NCI-H1930 (cell line): ENCODE results near the gene MUC5AC.
"Not testable (repeated sequence)": the region's sequence is repeated elsewhere in the genome, so short reads cannot be mapped to it uniquely, and the experiment has no call there.

Experiments used
- DNase-seq, 2 experiments: peaks; one replicate each; lab custom pipeline; 2025; lab: John Stamatoyannopoulos, UW

MUC5AC gene

DNA sequence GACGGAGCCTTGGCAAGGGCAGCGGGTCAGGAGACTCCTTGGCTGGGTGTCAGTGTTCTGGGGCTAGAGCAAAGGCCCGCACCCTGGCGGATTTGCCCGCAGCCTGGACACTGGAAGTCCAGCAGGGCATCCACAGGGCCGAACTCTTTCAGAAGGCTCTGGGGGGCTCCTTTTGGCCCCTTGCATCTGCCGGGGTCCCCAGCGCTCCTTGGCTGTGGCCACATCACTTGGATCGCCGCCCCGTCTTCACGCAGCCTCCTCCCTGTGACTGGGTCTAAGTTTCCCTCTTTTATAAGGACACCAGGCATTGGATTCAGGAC lies 20.0 kb downstream of the MUC5AC start:
- DNase-seq: no peak

DNA sequence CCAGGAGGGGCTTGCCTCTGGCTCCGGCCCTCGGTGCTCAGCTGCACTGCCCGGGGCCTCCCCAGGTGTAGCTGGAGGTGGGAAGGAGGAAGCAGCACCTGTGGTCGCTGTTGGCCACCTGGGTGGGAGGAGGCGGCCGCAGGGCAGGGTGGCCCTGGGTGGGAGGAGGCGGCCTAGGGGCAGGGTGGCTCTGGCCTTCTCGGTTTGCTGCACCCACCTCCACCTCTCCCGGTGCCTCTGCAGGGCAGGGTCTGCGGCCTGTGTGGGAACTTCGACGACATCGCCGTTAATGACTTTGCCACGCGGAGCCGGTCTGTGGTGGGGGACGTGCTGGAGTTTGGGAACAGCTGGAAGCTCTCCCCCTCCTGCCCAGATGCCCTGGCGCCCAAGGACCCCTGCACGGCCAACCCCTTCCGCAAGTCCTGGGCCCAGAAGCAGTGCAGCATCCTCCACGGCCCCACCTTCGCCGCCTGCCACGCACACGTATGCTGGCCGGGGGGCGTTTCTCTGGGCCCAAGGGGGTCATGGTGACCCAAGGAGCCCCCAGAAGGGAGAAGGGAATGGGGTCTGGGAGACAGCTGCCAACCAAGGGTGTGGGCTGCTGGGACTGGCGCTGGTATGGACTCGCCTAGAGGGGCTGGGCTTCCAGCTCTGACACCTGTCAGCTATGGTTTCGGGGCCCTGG lies 20.6 kb downstream of the MUC5AC start:
- DNase-seq: no peak

DNA sequence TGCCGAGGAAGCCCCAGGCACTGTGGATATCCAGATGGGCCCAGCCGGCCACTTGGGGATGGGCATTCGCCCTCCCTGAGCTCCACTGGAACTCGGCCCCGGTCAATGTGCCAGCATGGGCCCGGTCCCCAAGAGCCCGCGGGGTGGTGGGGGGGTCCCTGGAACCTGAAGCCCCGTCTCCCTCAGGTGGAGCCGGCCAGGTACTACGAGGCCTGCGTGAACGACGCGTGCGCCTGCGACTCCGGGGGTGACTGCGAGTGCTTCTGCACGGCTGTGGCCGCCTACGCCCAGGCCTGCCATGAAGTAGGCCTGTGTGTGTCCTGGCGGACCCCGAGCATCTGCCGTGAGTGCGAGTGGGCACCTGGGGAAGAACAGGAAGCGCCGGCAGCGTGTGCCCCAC lies 21.2 kb downstream of the MUC5AC start:
- no peak for DNase-seq

DNA sequence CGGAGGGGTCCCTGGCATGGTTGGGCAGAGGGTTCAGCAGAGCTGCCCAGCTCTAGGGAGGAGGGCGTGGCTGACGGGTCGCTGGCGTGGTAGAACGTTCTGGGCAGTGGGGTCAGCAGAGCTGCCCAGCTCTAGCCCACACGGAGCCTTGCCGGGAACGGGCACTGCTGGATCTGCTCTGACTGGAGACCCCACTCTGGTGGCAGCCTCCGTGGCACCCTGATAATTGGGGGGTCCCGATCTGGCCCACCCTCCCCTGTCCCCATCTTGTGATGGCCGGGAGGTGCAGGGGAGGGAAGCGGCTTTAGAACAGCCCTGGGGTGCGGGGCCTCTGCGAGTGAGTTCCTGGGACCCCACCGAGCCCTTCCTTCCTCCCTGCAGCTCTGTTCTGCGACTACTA lies 21.9 kb downstream of the MUC5AC start:
- no peak for DNase-seq

DNA sequence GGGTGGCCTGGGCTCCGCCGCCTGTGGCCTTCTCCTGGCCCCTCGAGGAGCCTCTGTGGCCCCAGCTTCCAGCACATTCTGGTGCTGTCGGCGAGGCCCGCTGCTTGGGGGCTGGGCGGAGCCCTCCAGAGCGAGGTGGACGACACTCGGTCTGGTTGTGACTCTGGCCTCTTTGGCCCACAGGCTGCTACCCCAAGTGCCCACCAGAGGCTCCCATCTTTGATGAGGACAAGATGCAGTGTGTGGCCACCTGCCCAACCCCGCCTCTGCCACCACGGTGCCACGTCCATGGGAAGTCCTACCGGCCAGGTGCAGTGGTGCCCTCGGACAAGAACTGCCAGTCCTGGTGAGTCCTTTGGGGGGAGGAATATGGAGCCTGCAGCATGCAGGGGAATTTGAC lies 22.4 kb downstream of the MUC5AC start:
- no peak for DNase-seq

DNA sequence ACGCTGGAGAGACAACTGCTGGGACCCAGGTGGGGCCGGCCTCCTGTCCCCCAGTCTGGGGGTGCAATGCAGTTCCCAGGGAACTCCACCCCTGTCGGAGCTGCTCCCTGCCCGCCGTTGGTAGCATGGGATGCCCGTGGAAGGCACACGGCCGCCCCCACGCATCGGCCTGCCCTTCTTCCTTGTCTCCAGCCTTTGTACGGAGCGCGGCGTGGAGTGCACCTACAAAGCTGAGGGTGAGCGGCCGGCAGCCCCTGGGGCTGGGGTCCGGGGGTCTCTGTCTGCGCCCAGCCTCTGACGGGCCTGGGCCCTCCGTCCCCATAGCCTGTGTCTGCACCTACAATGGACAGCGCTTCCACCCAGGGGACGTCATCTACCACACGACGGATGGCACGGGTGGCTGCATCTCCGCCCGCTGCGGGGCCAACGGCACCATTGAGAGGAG lies 23.2 kb downstream of the MUC5AC start:
- DNase-seq: no peak

DNA sequence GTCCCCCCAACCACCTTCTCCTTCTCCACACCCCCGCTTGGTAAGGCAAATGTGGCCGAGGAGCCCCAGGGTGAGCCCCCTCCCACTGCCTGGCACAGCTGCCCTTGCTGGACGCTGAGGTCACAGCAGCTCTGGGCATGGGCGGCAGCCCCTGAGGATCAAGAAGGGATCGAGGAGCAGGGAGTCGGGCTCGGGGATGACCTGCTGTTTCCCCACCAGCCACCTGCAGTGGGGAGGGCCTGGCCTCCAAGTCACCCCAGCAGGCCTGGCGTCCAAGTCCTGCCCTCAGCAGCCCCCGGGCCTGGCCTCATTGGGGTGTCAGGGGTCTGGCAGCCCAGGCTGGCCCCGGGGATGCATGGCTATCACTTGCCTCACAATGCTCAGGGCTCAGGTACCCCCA lies 23.7 kb downstream of the MUC5AC start:
- DNase-seq: no peak

DNA sequence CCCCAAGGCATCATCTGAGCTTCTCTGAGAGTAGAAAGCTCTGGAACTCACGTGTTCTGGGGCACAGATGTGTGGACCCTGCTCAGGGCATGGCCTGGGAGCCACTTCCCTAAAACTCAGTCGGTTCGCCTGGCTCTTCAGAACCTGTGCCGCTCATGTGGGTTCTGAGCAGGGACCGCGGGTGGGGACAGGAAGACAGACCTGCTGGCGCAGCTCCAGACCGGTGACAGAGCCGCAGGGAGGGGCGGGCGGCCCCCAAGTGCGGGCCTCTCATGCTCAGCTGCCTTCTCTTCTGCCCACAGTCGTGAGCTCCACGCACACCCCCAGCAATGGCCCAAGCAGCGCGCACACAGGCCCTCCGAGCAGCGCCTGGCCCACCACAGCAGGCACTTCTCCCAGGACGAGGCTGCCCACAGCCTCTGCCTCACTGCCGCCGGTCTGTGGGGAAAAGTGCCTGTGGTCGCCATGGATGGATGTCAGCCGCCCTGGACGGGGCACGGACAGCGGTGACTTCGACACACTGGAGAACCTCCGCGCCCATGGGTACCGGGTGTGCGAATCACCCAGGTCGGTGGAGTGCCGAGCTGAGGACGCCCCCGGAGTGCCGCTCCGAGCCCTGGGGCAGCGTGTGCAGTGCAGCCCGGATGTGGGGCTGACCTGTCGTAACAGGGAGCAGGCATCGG lies 24.2 kb downstream of the MUC5AC start:
- DNase-seq: no peak

DNA sequence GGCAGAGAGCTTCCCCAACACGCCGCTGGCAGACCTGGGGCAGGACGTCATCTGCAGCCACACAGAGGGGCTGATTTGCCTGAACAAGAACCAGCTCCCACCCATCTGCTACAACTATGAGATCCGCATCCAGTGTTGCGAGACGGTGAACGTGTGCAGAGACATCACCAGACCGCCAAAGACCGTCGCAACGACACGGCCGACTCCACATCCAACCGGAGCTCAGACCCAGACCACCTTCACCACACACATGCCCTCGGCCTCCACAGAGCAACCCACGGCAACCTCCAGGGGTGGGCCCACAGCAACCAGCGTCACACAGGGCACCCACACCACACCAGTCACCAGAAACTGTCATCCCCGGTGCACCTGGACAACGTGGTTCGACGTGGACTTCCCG lies 26.4 kb downstream of the MUC5AC start:
- DNase-seq: not testable (repeated sequence)

DNA sequence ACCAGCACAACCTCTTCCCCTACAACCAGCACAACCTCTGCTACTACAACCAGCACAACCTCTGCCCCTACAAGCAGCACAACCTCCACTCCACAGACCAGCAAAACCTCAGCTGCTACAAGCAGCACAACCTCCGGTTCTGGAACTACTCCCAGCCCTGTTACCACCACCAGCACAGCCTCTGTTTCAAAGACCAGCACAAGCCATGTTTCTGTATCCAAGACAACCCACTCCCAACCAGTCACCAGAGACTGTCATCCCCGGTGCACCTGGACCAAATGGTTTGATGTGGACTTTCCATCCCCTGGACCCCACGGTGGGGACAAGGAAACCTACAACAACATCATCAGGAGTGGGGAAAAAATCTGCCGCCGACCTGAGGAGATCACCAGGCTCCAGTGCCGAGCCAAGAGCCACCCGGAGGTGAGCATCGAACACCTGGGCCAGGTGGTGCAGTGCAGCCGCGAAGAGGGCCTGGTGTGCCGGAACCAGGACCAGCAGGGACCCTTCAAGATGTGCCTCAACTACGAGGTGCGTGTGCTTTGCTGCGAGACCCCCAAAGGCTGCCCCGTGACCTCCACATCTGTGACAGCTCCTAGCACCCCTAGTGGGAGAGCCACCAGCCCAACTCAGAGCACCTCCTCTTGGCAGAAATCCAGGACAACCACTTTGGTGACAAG lies 30.8 kb downstream of the MUC5AC start:
- DNase-seq: not testable (repeated sequence)

DNA sequence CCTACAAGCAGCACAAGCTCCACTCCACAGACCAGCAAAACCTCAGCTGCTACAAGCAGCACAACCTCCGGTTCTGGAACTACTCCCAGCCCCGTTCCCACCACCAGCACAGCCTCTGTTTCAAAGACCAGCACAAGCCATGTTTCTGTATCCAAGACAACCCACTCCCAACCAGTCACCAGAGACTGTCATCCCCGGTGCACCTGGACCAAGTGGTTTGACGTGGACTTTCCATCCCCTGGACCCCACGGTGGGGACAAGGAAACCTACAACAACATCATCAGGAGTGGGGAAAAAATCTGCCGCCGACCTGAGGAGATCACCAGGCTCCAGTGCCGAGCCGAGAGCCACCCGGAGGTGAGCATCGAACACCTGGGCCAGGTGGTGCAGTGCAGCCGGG lies 32.1 kb downstream of the MUC5AC start:
- DNase-seq: not testable (repeated sequence)

DNA sequence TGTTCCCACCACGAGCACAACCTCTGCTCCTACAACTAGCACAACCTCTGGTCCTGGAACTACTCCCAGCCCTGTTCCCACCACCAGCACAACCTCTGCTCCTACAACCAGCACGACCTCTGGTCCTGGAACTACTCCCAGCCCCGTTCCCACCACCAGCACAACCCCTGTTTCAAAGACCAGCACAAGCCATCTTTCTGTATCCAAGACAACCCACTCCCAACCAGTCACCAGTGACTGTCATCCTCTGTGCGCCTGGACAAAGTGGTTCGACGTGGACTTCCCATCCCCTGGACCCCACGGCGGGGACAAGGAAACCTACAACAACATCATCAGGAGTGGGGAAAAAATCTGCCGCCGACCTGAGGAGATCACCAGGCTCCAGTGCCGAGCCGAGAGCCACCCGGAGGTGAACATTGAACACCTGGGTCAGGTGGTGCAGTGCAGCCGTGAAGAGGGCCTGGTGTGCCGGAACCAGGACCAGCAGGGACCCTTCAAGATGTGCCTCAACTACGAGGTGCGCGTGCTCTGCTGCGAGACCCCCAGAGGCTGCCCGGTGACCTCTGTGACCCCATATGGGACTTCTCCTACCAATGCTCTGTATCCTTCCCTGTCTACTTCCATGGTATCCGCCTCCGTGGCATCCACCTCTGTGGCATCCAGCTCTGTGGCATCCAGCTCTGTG lies 34.2 kb downstream of the MUC5AC start:
- not testable (repeated sequence) for DNase-seq

DNA sequence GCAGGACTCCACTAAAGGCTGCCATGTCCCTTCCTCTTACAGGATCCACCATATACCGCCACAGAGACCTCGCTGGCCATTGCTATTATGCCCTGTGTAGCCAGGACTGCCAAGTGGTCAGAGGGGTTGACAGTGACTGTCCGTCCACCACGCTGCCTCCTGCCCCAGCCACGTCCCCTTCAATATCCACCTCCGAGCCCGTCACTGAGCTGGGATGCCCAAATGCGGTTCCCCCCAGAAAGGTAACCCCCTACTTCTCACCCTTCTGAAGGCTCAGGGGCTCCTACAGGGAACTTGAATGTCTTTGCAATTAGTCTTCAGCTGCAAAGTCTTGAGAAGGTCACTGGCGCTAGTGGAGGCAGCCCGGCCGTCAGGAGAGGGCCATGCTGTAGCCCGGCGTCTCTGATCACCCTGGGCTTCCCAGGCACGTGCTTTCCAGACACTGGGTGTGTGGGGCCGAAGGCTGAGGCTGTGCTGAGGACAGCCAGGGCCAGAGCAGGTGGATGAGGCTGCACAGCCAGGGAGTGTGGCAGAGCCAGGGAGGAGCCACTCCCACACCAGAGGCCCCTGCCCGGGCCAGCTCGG lies 35.1 kb downstream of the MUC5AC start:
- DNase-seq: no peak

DNA sequence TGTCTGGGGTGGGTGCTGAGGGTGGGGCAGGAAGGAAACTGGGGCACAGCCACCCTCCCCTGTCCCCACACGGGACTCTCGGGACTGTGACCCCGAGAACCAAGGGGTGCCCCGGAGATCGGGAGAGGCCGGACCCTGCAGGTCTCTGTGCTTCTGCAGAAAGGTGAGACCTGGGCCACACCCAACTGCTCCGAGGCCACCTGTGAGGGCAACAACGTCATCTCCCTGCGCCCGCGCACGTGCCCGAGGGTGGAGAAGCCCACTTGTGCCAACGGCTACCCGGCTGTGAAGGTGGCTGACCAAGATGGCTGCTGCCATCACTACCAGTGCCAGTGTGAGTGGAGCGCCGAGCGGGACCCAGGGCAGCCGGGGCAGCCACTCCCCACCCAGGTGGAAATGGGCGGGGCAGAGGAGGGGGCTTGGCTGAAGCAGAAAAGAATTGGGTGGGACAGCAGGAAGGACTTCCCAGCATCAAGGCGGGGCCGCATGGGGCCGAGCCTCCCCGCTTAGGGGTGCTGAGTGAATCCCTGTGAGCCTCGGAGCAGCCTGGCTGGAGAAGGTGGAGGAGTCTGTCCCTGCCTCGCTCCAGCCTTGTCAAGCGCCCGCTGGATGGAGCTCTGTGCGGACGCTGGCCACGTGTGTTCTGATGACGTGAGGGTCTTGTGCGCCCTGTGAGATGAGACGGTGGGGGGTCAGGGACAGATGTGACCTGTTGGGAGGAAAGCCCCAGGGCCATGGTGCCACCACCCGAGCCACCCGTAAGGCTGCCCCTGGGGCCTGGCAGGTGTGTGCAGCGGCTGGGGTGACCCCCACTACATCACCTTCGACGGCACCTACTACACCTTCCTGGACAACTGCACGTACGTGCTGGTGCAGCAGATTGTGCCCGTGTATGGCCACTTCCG lies 35.8 kb downstream of the MUC5AC start:
- DNase-seq: peak; percentile 18 to 27

DNA sequence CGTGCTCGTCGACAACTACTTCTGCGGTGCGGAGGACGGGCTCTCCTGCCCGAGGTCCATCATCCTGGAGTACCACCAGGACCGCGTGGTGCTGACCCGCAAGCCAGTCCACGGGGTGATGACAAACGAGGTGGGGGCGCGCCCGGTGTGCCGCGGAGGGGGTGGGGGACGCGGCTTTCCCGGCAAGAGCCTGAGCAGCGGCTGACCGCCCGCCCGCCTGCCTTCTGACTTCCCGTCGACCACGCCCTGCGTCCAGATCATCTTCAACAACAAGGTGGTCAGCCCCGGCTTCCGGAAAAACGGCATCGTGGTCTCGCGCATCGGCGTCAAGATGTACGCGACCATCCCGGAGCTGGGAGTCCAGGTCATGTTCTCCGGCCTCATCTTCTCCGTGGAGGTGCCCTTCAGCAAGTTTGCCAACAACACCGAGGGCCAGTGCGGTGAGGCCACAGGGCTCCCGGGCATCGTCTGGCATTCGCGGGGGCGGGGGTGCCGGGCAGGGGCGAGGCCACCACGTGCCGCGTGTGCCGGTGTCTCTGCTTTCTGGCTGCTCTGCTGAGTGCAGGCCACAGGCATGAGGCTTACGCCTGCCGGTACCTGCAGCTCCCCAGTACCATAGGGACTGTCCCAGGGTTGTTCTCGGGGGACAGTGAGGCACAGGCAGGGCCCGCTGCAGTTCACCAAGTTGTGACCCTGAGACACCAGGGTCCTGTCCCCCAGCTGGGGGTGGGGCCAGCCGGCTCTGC lies 36.7 kb downstream of the MUC5AC start:
- no peak for DNase-seq

DNA sequence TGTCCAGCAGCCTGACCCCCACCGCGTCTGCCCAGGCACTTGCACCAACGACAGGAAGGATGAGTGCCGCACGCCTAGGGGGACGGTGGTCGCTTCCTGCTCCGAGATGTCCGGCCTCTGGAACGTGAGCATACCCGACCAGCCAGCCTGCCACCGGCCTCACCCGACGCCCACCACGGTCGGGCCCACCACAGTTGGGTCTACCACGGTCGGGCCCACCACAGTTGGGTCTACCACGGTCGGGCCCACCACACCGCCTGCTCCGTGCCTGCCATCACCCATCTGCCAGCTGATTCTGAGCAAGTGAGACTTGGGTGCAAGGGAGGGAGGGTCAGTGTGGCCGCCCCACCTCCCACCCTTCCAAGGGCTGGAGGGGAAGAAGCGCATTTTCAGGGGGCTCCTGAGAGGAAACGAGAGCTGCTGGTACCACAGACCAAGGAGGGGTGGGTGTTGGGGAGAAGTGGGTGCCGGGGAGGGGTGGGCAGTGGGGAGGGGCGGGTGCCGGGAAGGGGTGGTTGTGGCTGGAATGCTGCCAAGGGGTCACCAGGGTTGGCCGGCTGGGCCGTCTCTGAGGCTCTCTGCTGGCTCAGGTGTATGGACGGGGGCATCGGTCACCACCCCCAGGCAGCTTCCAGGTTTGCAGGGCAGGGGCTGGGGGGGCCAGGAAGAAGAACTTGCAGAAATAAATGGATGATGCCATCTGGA lies 37.4 kb downstream of the MUC5AC start:
- no peak for DNase-seq

DNA sequence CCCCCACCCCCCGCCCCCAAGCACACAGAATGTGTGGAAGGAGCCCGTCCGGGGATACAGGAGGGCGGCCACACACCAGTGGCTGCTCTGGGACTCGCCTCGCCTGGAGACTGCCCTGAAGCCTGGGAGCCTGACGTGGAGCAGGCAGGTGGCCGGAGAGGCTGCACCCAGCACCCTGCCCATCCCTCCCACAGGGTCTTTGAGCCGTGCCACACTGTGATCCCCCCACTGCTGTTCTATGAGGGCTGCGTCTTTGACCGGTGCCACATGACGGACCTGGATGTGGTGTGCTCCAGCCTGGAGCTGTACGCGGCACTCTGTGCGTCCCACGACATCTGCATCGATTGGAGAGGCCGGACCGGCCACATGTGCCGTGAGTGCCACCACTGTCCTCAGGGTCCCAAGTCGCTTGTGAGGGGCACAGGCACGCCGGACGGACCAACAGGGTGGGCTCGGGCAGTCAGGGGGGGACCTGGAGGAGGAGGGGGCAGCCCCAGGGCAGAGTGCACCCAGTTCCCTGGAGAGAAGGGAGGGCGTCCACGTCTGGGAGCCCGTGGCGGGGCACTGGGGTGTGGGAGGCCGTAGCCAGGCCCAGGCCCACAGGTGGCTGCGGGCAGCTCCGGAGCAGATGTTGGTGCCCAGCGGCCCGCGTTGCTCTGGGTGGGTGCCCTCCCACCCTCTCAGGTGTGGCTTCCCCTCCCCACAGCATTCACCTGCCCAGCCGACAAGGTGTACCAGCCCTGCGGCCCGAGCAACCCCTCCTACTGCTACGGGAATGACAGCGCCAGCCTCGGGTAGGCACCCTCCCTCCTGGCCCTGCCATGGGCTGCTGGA lies 38.1 kb downstream of the MUC5AC start:
- DNase-seq: no peak

DNA sequence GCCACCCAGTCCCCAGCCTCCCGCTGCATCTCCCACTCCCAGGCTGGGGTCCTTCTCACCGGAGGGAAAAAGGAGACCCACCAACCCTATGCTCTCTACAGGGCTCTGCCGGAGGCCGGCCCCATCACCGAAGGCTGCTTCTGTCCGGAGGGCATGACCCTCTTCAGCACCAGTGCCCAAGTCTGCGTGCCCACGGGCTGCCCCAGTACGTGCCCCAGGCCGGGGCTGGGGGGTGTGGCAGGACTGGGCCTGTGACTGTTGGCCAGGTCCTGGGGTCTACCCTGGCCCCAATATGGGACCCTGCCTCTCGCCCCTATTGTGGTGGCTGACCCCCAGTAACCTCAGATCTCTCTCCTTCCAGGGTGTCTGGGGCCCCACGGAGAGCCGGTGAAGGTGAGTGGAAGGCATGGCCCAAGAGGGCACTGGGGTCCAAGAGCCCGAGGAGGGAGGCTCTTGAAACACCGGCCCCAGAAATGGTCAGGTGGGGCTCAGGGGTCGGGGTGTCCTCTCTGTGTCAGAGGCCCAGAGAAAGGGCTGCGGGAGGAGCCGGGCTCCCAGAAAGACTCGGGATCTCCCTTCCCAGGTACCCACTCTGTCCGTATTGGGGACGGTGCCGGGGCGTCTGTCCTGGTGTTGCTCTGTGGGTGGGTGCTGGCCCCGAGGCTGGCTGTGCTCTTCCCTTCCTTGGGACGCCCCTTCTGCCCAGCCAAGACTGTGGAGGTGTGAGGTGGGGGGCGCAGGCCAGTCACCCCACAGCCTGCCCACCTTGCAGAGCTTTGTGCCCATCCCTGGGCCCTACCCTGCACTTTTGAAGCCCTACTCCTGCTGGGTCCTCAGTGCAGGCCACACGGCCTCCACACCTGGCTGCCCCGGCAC lies 39.0 kb downstream of the MUC5AC start:
- DNase-seq: no peak
